ENCODE results near the gene PLXNB2.
"Not testable (repeated sequence)": the region's sequence is repeated elsewhere in the genome, so short reads cannot be mapped to it uniquely, and the experiment has no call there.

Gene PLXNB2

GRCh38 chr22:50342651-50343540 is 35.5 kb upstream of the PLXNB2 start, which contains the start of gene PPP6R2:
Gene PPP6R2, plus strand, starts transcription at chr22:50343327. Its CDS starts 50,582 bp downstream, at chr22:50393909.
- peak within 1 kb of the TSS; percentile 91 for H3K27ac ChIP-seq
- TF ChIP-seq ZFX (IDR thresholded peaks at IDR 0.05) (peak; percentile 61; the same call in 1 of the 2 replicates), CTCF (conservative IDR thresholded peaks at IDR 0.05) (no peak; the same call in none of the 2 replicates)

GRCh38 chr22:50341977-50342650 is 34.7 kb upstream of the PLXNB2 start:
- TF ChIP-seq ZFX (IDR thresholded peaks at IDR 0.05) (no peak), CTCF (conservative IDR thresholded peaks at IDR 0.05) (peak; percentile 99)
- H3K27ac ChIP-seq, result peak overlapping the region; percentile 91

GRCh38 chr22:50339945-50340879 is 32.8 kb upstream of the PLXNB2 start:
- no peak overlapping the region for H3K27ac ChIP-seq
- TF ChIP-seq ZFX (IDR thresholded peaks at IDR 0.05) (no peak), CTCF (conservative IDR thresholded peaks at IDR 0.05) (no peak)

- H3K27ac ChIP-seq, result no peak overlapping the region
- TF ChIP-seq ZFX (IDR thresholded peaks at IDR 0.05) (no peak), CTCF (conservative IDR thresholded peaks at IDR 0.05) (no peak)
Observed at GRCh38 chr22:50338860-50339462, 31.5 kb upstream of the PLXNB2 start.

- no peak overlapping the region for H3K27ac ChIP-seq
- TF ChIP-seq ZFX (IDR thresholded peaks at IDR 0.05) (no peak), CTCF (conservative IDR thresholded peaks at IDR 0.05) (no peak)
Observed at GRCh38 chr22:50338042-50338573, 30.7 kb upstream of the PLXNB2 start.

GRCh38 chr22:50337262-50338041 is 30.0 kb upstream of the PLXNB2 start:
- TF ChIP-seq ZFX (IDR thresholded peaks at IDR 0.05) (no peak), CTCF (conservative IDR thresholded peaks at IDR 0.05) (no peak)
- no peak overlapping the region for H3K27ac ChIP-seq

- not testable (repeated sequence) for H3K27ac ChIP-seq
Observed at GRCh38 chr22:50334433-50334832, 27.0 kb upstream of the PLXNB2 start.
